SU-DHL-6 (cell line): Measurements from ENCODE around the gene PRODH2.

Experiments
- H2AFZ ChIP-seq: fragments of 200-600 bp; sonication (generic); 2 replicates; pipeline ENCODE4 v1.6.1; 2014; ENCODE audit warnings: low read depth, mild to moderate bottlenecking, moderate library complexity, mixed read lengths, antibody characterized with exemption, low read length; ENCODE audit not compliant: severe bottlenecking
- H3F3A ChIP-seq: fragments of 200-600 bp; shearing (Covaris generic); 2 replicates; pipeline ENCODE4 v1.6.0; 2016; ENCODE audit warnings: antibody characterized with exemption, mild to moderate bottlenecking; ENCODE audit not compliant: insufficient read depth
- H3K27ac ChIP-seq: fragments of 200-600 bp; sonication (generic); 2 replicates; pipeline ENCODE4 v1.5.1; 2016; ENCODE audit warnings: low read depth, mild to moderate bottlenecking, low read length, moderate library complexity, mixed read lengths
- H3K27me3 ChIP-seq: fragments of 200-600 bp; sonication (generic), shearing (Covaris generic); 2 replicates; pipeline ENCODE4 v1.6.0; 2014; ENCODE audit warnings: mild to moderate bottlenecking, low read length
- H3K36me3 ChIP-seq: fragments of 200-600 bp; sonication (generic); 2 replicates; pipeline ENCODE4 v1.6.1; 2014; ENCODE audit warnings: mild to moderate bottlenecking, low read length, mixed read lengths
- H3K4me2 ChIP-seq: fragments of 300-600, 200-600 bp; shearing (Covaris generic), sonication (generic); 2 replicates; pipeline ENCODE4 v1.6.0; 2014; ENCODE audit warnings: low read length, low read depth, mild to moderate bottlenecking; ENCODE audit not compliant: poor library complexity, severe bottlenecking
- H3K4me3 ChIP-seq: fragments of 200-600 bp; sonication (generic); 2 replicates; pipeline ENCODE4 v1.5.1; 2014; ENCODE audit warnings: antibody characterized with exemption, low read length, mild to moderate bottlenecking, mixed read lengths; ENCODE audit not compliant: insufficient read depth, poor library complexity, severe bottlenecking
- H3K79me2 ChIP-seq: fragments of 200-600 bp; sonication (generic); 2 replicates; pipeline ENCODE4 v1.6.1; 2014; ENCODE audit warnings: mild to moderate bottlenecking, low read length, moderate library complexity; ENCODE audit not compliant: insufficient read depth
- H3K9ac ChIP-seq: fragments of 200-600 bp; sonication (generic); 2 replicates; pipeline ENCODE4 v1.7.0; 2014; ENCODE audit warnings: mild to moderate bottlenecking, low read length
- H3K9me2 ChIP-seq: fragments of 200-600 bp; sonication (generic); replicated peaks from 2 replicates; pipeline ENCODE4 v1.6.1; 2014; ENCODE audit warnings: low read length; ENCODE audit not compliant: insufficient read depth
- H3K9me3 ChIP-seq: fragments of 200-600 bp; sonication (generic); 2 replicates; pipeline ENCODE4 v1.6.1; 2014; ENCODE audit warnings: low read length, mixed read lengths; ENCODE audit not compliant: insufficient read depth
- H4K20me1 ChIP-seq: fragments of 200-600 bp; sonication (generic); 2 replicates; pipeline ENCODE4 v1.6.1; 2014; ENCODE audit warnings: low read depth, mild to moderate bottlenecking, antibody characterized with exemption, low read length, moderate library complexity, mixed read lengths
- CTCF ChIP-seq: fragments of 200-600 bp; sonication (generic); IDR thresholded peaks from one replicate; pipeline ENCODE4 v1.5.1; 2017; ENCODE audit warnings: antibody characterized with exemption, mild to moderate bottlenecking, low read length, moderate library complexity; ENCODE audit not compliant: insufficient read depth, poor library complexity, severe bottlenecking
- EZH2phosphoT487 ChIP-seq: fragments of 200-600 bp; sonication (generic), shearing (Covaris generic); conservative IDR thresholded peaks from 2 replicates; pipeline ENCODE4 v1.6.1; 2018; ENCODE audit warnings: mild to moderate bottlenecking, antibody characterized with exemption, low read length, moderate library complexity, mixed read lengths

The PRODH2 gene

GRCh38 chr19:35830986-35831385, 18.3 kb upstream of the PRODH2 start:
- no peak overlapping the region for H3K4me2 ChIP-seq
- H2AFZ ChIP-seq: no peak overlapping the region
- no peak overlapping the region for H3K9ac ChIP-seq
- H3K27me3 ChIP-seq: no peaks in the 10 kb centered on the region
- H3K79me2 ChIP-seq: no peaks in the 10 kb centered on the region
- TF ChIP-seq CTCF: no peak
- no peak for TF ChIP-seq EZH2phosphoT487
- no peaks in the 10 kb centered on the region for H3K9me3 ChIP-seq
- no peak overlapping the region for H3K27ac ChIP-seq
- H3K36me3 ChIP-seq: no peaks in the 10 kb centered on the region
- no peaks in the 10 kb centered on the region for H4K20me1 ChIP-seq
- H3K4me3 ChIP-seq: no peak overlapping the region
- H3F3A ChIP-seq: no peaks in the 10 kb centered on the region
- no peaks in the 10 kb centered on the region for H3K9me2 ChIP-seq

GRCh38 chr19:35828692-35829301, 16.2 kb upstream of the PRODH2 start:
- no peaks in the 10 kb centered on the region for H4K20me1 ChIP-seq

GRCh38 chr19:35824150-35824549, 11.5 kb upstream of the PRODH2 start:
- Histone ChIP-seq H3K27me3 (no peaks in the 10 kb centered on the region), H3K36me3 (no peaks in the 10 kb centered on the region), H3K27ac (no peak overlapping the region), H3K9me3 (no peaks in the 10 kb centered on the region), H3K9me2 (no peaks in the 10 kb centered on the region), H3K4me2 (no peak overlapping the region), H4K20me1 (no peaks in the 10 kb centered on the region), H3K4me3 (no peak overlapping the region), H3K79me2 (no peaks in the 10 kb centered on the region), H3K9ac (no peak overlapping the region), H3F3A (no peaks in the 10 kb centered on the region), H2AFZ (no peak overlapping the region)
- TF ChIP-seq CTCF (no peak), EZH2phosphoT487 (no peak)

More at GRCh38 chr19:35828692-35829301, 16.2 kb upstream of the PRODH2 start:
- Histone ChIP-seq H3F3A (no peaks in the 10 kb centered on the region), H3K36me3 (no peaks in the 10 kb centered on the region), H3K9me2 (no peaks in the 10 kb centered on the region), H3K9ac (no peak overlapping the region), H3K79me2 (no peaks in the 10 kb centered on the region), H3K27me3 (no peaks in the 10 kb centered on the region), H3K4me3 (no peak overlapping the region), H2AFZ (no peak overlapping the region), H3K9me3 (no peaks in the 10 kb centered on the region), H3K4me2 (no peak overlapping the region), H3K27ac (no peak overlapping the region)
- TF ChIP-seq EZH2phosphoT487 (no peak), CTCF (no peak)
